ENCODE data around the gene CD300A.
A peak's percentile ranks its signal among the peaks of the same experiment; 100 is the strongest.

CD300A gene

GRCh38 chr17:74466111-74466827 lies at the start of gene CD300A:
CD300A (plus strand) TSS chr17:74466634; CDS start chr17:74466704, 70 bp downstream.
- no peak for DNase-seq

GRCh38 chr17:74417178-74418045 lies 49.0 kb upstream of the CD300A start:
- no peak for DNase-seq

GRCh38 chr17:74419928-74420411 lies 46.5 kb upstream of the CD300A start:
- DNase-seq = no peak

GRCh38 chr17:74424117-74424516 lies 42.3 kb upstream of the CD300A start:
- no peak for DNase-seq

- DNase-seq = no peak
Measured at GRCh38 chr17:74424657-74425056, 41.8 kb upstream of the CD300A start.

GRCh38 chr17:74426551-74427047 lies 39.8 kb upstream of the CD300A start:
- no peak for DNase-seq

GRCh38 chr17:74427048-74427762 lies 39.2 kb upstream of the CD300A start:
- no peak for DNase-seq

- no peak for DNase-seq
Measured at GRCh38 chr17:74427763-74428153, 38.7 kb upstream of the CD300A start.

- DNase-seq = peak in 2 of 3 experiments; percentile 51 to 87
Measured at GRCh38 chr17:74429604-74430384, 36.6 kb upstream of the CD300A start.

GRCh38 chr17:74430385-74430705 lies 36.1 kb upstream of the CD300A start:
- no peak for DNase-seq

- peak; percentile 71 to 96 (median 92) for DNase-seq
Measured at GRCh38 chr17:74430706-74431567, 35.5 kb upstream of the CD300A start.

GRCh38 chr17:74431568-74432423 lies 34.6 kb upstream of the CD300A start, which contains the start of gene GPRC5C:
GPRC5C (plus strand) TSS chr17:74432088; CDS start chr17:74439777, 7,689 bp downstream.
- DNase-seq = peak; percentile 68 to 91 (median 85)

GRCh38 chr17:74432424-74432690 lies 34.1 kb upstream of the CD300A start:
- DNase-seq = no peak

GRCh38 chr17:74432766-74433391 lies 33.6 kb upstream of the CD300A start:
- DNase-seq = no peak

- DNase-seq = no peak
Measured at GRCh38 chr17:74433421-74434121, 32.9 kb upstream of the CD300A start.

- peak in 1 of 3 experiments; percentile 36 for DNase-seq
Measured at GRCh38 chr17:74435775-74436359, 30.6 kb upstream of the CD300A start.

- peak in 1 of 3 experiments; percentile 8 for DNase-seq
Measured at GRCh38 chr17:74437702-74438101, 28.7 kb upstream of the CD300A start.

GRCh38 chr17:74439691-74440567 lies 26.5 kb upstream of the CD300A start:
- no peak for DNase-seq

Measured in NCI-H1417 (cell line).